Measurements from ENCODE around the gene GRK6. TPM values are rescaled to one million over a fixed set of nuclear protein-coding genes. Genes with fewer than 3 reads are reported as not detected.

GRK6 gene
- total and polyA plus RNA-seq, 2 experiments from 2014 or later: 39.6 to 62.1 TPM

GRCh38 chr5:177404641-177405179 lies 21.8 kb upstream of the GRK6 start:
- Histone ChIP-seq H3K4me1 (ENCODE audit: low read depth) (no peaks in the 10 kb centered on the region), H3K36me3 (no peaks in the 10 kb centered on the region), H3K9me3 (ENCODE audit: low read depth) (no peaks in the 10 kb centered on the region), H3K4me3 (peak overlapping the region; percentile 38), H3K27ac (no peak overlapping the region), H3K27me3 (peaks cover 86% of the 10 kb centered on the region)
- TF ChIP-seq CTCF (IDR thresholded peaks at IDR 0.05; ENCODE audit: low read depth, low read length): no peak
- DNase-seq (ENCODE audit: low read depth in 1 of 2, low spot score in 1 of 2): no peak

- TF ChIP-seq CTCF (IDR thresholded peaks at IDR 0.05; ENCODE audit: low read depth, low read length): no peak
- Histone ChIP-seq H3K27me3 (peaks cover 86% of the 10 kb centered on the region), H3K4me1 (ENCODE audit: low read depth) (no peaks in the 10 kb centered on the region), H3K9me3 (ENCODE audit: low read depth) (no peaks in the 10 kb centered on the region), H3K27ac (no peak overlapping the region), H3K4me3 (no peak overlapping the region), H3K36me3 (no peaks in the 10 kb centered on the region)
- no peak for DNase-seq (ENCODE audit: low read depth in 1 of 2, low spot score in 1 of 2)
Observed at GRCh38 chr5:177405312-177405711, 21.2 kb upstream of the GRK6 start.

GRCh38 chr5:177405805-177406204 lies 20.7 kb upstream of the GRK6 start:
- DNase-seq (ENCODE audit: low read depth in 1 of 2, low spot score in 1 of 2): no peak
- Histone ChIP-seq H3K4me3 (no peak overlapping the region), H3K4me1 (ENCODE audit: low read depth) (no peaks in the 10 kb centered on the region), H3K27me3 (peaks cover 83% of the 10 kb centered on the region), H3K27ac (no peak overlapping the region), H3K36me3 (no peaks in the 10 kb centered on the region), H3K9me3 (ENCODE audit: low read depth) (no peaks in the 10 kb centered on the region)
- no peak for TF ChIP-seq CTCF (IDR thresholded peaks at IDR 0.05; ENCODE audit: low read depth, low read length)

GRCh38 chr5:177409043-177409801 lies 17.3 kb upstream of the GRK6 start, which contains the start of gene F12:
F12 (minus strand) TSS chr5:177409564; CDS start chr5:177409527, 37 bp downstream.
- Histone ChIP-seq H3K27me3 (peaks cover 50% of the 10 kb centered on the region), H3K9me3 (ENCODE audit: low read depth) (no peaks in the 10 kb centered on the region), H3K4me1 (ENCODE audit: low read depth) (no peaks in the 10 kb centered on the region), H3K36me3 (no peaks in the 10 kb centered on the region), H3K27ac (no peak within 1 kb of the TSS), H3K4me3 (no peak within 1 kb of the TSS)
- TF ChIP-seq CTCF (IDR thresholded peaks at IDR 0.05; ENCODE audit: low read depth, low read length): no peak
- DNase-seq (ENCODE audit: low read depth in 1 of 2, low spot score in 1 of 2): no peak

- Histone ChIP-seq H3K9me3 (ENCODE audit: low read depth) (no peaks in the 10 kb centered on the region), H3K27me3 (peaks cover 37% of the 10 kb centered on the region), H3K4me3 (no peak overlapping the region), H3K4me1 (ENCODE audit: low read depth) (no peaks in the 10 kb centered on the region), H3K36me3 (no peaks in the 10 kb centered on the region), H3K27ac (no peak overlapping the region)
- no peak for DNase-seq (ENCODE audit: low read depth in 1 of 2, low spot score in 1 of 2)
- TF ChIP-seq CTCF (IDR thresholded peaks at IDR 0.05; ENCODE audit: low read depth, low read length): no peak
Observed at GRCh38 chr5:177410575-177410974, 15.9 kb upstream of the GRK6 start.
